ENCODE results near the gene ANGPTL4. TPM values are rescaled to one million over a fixed set of nuclear protein-coding genes. Genes with fewer than 3 reads are reported as not detected.
"Not testable (repeated sequence)": the region's sequence is repeated elsewhere in the genome, so short reads cannot be mapped to it uniquely, and the experiment has no call there.

The ANGPTL4 gene
- total RNA-seq, 3 donors from 2014 or later = 90.9 to 186 (median 118) TPM

DNA sequence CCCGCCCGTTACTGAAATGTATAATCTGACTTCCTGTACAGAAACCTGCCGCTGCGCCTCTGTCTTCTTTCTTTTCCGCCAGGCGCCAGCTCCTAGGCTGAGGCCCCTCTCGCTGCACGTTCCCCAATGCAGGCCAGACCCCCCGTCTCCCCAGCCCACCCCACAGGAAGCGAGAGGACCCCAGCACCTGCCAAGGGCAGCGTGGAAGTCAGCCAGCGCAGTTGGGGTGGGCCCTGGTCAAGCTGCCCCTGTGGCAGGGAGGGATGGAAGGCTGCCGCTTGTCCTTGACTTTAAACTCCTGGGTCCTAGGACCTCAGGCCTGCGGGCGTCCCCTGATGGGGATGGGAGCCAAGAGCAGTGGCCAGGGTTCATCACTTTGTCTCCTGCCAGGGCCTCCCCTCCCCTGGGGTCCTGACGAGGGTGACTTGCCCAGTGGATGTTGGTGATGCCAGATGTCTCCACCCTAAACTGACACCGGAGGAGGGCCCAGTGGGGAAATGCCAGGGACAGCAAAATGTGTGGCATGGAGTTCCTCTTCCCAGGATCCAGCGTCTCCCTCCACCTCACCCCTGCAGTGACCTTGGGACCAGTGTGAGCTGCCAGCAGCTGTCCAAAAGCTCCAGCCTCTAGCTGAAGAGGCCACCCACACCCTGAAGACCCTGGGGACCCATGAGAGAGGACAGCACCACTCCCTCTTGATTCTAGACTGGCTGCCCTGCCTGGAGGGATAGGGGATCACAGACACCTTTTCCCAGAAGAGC lies 40.6 kb downstream of the ANGPTL4 start:
- H3K4me1 ChIP-seq = no peaks in the 10 kb centered on the region
- intact Hi-C loops (cut with DNase I; ENCODE audit: low total_unique reads) = no loop called here
- H3K27ac ChIP-seq = peak overlapping the region in 1 of 2 donors; percentile 48
- TF ChIP-seq POLR2AphosphoS5 (IDR thresholded peaks at IDR 0.05) (no peak), POLR2A (IDR thresholded peaks at IDR 0.05) (no peak)
- no peaks in the 10 kb centered on the region for H3K27me3 ChIP-seq
- DNase-seq (ENCODE audit: low spot score in 2 of 2) = no peak
- H3K36me3 ChIP-seq = no peaks in the 10 kb centered on the region
- no peaks in the 10 kb centered on the region for H3K9me3 ChIP-seq
- no peak overlapping the region for H3K4me3 ChIP-seq

DNA sequence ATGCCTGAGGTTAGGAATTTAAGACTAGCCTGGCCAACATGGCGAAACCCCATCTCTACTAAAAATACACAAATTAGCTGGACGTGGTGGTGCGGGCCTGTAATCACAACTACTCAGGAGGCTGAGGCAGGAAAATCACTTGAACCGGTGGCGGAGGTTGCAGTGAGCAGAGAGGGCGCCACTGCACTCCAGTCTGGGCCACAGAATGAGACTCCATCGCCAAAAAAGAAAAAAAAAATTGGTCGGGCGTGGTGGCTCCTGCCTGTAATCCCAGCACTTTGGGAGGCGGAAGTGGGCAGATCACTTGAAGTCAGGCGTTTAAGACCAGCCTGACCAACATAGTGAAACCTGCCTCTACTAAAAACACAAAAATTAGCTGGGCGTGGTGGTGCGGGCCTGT lies 46.8 kb downstream of the ANGPTL4 start:
- H3K4me3 ChIP-seq; H3K36me3 ChIP-seq; H3K27ac ChIP-seq; DNase-seq (ENCODE audit: low spot score in 2 of 2); H3K27me3 ChIP-seq; H3K9me3 ChIP-seq; H3K4me1 ChIP-seq; intact Hi-C loops (cut with DNase I; ENCODE audit: low total_unique reads): not testable (repeated sequence)

DNA sequence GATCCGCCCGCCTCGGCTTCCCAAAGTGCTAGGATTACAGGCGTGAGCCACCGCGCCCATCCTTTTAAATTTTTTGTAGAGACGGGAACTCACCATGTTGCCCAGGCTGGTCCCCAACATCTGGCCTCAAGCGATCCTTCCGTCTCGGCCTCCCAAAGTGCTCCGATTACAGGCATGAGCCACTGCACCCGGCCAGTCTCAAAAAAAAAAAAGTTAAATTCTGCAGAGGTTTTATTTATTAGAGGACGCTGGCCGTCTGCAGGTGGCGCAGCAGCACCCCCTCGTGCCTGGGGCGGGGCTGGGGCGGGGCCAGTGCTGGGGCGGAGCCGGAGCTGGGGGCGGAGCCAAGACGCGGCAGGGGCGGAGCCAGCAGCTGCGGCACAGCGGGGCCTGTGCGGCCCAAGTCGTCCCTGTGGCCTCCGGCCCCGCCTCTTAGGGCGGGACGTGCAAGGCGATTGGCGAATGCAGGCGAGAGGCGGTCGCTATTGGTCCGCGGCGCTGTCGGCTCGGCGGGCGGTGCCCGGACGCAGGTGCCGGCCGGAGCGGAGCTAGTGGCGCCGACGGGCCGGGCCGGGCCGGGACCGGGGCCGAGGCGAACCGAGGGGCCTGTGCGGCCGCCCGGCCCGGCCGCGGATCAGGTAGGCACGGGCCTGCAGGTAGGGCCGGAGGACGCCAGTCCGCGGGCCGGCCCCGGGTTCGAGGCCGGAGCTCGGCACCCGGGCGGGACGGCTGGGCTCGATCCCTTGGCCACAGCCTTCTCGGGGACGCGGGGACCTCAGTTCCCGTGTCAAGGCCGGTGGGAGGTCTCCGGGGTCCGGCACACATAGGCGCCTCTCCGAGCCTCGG lies 49.1 kb downstream of the ANGPTL4 start, which contains the start of gene MARCHF2:
Gene MARCHF2 (plus strand): TSS at position 523 of the 846 bp plus-strand sequence. CDS start 8,536 bp downstream, outside the sequence.
- peak; percentile 95 to 97 for DNase-seq (ENCODE audit: low spot score in 2 of 2)
- H3K4me1 ChIP-seq = no peaks in the 10 kb centered on the region
- H3K9me3 ChIP-seq = no peaks in the 10 kb centered on the region
- no peaks in the 10 kb centered on the region for H3K27me3 ChIP-seq
- H3K4me3 ChIP-seq = peak within 1 kb of the TSS; percentile 79 to 88 (median 85)
- peak within 1 kb of the TSS; percentile 49 to 68 for H3K27ac ChIP-seq
- H3K36me3 ChIP-seq = no peaks in the 10 kb centered on the region
- intact Hi-C loops (cut with DNase I; ENCODE audit: low total_unique reads) = no loop called here
- TF ChIP-seq, protein P1, sequence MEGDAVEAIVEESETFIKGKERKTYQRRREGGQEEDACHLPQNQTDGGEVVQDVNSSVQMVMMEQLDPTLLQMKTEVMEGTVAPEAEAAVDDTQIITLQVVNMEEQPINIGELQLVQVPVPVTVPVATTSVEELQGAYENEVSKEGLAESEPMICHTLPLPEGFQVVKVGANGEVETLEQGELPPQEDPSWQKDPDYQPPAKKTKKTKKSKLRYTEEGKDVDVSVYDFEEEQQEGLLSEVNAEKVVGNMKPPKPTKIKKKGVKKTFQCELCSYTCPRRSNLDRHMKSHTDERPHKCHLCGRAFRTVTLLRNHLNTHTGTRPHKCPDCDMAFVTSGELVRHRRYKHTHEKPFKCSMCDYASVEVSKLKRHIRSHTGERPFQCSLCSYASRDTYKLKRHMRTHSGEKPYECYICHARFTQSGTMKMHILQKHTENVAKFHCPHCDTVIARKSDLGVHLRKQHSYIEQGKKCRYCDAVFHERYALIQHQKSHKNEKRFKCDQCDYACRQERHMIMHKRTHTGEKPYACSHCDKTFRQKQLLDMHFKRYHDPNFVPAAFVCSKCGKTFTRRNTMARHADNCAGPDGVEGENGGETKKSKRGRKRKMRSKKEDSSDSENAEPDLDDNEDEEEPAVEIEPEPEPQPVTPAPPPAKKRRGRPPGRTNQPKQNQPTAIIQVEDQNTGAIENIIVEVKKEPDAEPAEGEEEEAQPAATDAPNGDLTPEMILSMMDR (IDR thresholded peaks at IDR 0.05) = peak; percentile 24 to 40 (median 37)
- no peak for TF ChIP-seq POLR2A (IDR thresholded peaks at IDR 0.05)
- no peak for TF ChIP-seq POLR2AphosphoS5 (IDR thresholded peaks at IDR 0.05)

DNA sequence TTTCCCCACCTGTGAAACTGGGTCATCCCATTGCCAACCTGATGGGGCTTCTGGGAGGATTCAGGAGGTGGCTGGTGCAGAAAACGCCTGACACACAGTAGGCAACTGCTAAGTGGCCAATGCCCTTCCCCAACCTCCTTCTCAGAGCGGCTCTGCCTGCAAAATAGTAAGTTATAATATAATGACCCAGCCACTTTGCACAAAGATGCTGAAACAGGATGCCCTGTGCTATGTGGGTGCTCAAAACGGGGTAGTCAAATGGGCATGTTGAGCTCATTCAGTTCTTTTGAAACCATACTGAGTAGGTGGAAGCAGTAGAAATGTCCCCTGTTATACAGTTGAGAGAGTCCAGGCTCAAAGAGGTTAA lies 49.7 kb downstream of the ANGPTL4 start:
- no peak for DNase-seq (ENCODE audit: low spot score in 2 of 2)
- no peaks in the 10 kb centered on the region for H3K9me3 ChIP-seq
- H3K27ac ChIP-seq = peak overlapping the region; percentile 49 to 68
- intact Hi-C loops (cut with DNase I; ENCODE audit: low total_unique reads) = no loop called here
- no peaks in the 10 kb centered on the region for H3K36me3 ChIP-seq
- peak overlapping the region; percentile 79 to 88 (median 85) for H3K4me3 ChIP-seq
- no peak for TF ChIP-seq POLR2A (IDR thresholded peaks at IDR 0.05)
- H3K4me1 ChIP-seq = no peaks in the 10 kb centered on the region
- H3K27me3 ChIP-seq = no peaks in the 10 kb centered on the region

DNA sequence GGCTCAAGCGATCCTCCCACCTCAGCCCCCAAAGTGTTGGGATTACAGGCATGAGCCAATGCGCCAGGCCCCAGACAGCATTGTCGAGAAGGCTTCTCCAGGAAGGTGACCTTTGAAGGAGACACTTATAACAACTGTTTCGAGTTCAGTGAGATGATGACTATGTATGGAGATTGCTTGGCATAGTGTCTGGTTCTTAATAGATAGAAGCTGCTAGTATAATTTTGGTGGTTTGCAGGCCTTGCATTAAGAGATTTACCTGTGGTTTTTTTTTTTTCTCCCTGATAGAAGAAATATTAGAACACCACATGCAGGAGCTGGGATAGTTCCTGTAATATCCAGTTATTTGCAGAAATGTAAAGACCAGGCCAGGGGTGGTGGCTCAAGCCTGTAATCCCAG lies 52.8 kb downstream of the ANGPTL4 start:
- Histone ChIP-seq H3K4me3 (no peak overlapping the region), H3K9me3 (no peaks in the 10 kb centered on the region), H3K36me3 (no peaks in the 10 kb centered on the region), H3K27me3 (no peaks in the 10 kb centered on the region), H3K4me1 (no peaks in the 10 kb centered on the region), H3K27ac (no peak overlapping the region)
- intact Hi-C loops (cut with DNase I; ENCODE audit: low total_unique reads) = loop anchor here (1.0 kb wide), 1 partner anchor 48 kb away; no protein-coding TSS in a partner anchor
- DNase-seq (ENCODE audit: low spot score in 2 of 2) = no peak
- TF ChIP-seq, protein P1 (IDR thresholded peaks at IDR 0.05) = no peak
- no peak for TF ChIP-seq POLR2AphosphoS5 (IDR thresholded peaks at IDR 0.05)
- TF ChIP-seq POLR2A (IDR thresholded peaks at IDR 0.05) = no peak

DNA sequence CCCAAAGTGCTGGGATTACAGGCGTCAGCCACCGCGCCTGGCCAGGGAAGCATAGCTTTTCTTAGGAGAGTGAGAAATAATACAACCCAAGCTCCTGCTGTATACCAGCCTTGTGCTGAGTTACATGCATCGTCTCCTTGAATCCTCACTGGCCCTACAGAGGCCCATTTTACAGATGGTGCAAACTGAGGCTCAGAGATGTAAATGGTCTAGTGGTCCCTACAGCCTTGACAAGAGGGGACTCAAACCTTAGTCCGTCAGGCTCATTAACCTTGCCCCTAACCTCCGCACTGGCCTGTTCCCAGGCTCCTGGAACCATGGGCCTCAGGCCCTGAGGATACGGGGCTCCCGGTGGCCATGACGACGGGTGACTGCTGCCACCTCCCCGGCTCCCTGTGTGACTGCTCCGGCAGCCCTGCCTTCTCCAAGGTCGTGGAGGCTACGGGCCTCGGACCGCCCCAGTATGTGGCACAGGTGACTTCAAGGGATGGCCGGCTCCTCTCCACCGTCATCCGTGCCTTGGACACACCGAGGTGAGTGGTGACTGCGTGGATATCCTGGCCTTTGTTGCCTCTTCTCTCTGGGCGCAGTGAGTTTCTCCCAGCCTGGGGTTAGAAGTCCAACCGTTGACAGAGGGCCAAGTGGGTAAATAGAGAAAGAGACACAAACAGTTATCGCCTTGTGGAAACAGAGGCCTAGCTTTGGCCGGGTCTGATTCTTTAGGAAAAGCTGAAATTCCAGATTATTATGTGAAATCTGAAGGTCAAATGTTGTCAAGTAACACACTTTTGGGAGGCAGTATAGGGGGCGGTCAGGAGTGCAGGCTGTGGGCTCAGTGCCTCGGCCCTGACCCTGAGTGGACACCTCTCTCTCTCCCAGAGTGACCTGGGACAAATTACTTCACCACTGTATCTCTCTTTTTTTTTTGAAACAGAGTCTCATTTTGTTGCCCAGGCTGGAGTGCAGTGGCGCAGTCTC lies 57.8 kb downstream of the ANGPTL4 start:
- no peaks in the 10 kb centered on the region for H3K36me3 ChIP-seq
- TF ChIP-seq POLR2AphosphoS5 (IDR thresholded peaks at IDR 0.05) (no peak), POLR2A (IDR thresholded peaks at IDR 0.05) (no peak)
- TF ChIP-seq, protein P1 (IDR thresholded peaks at IDR 0.05) = no peak
- peak in 1 of 2 donors; percentile 67 for DNase-seq (ENCODE audit: low spot score in 2 of 2)
- peak overlapping the region; percentile 64 to 70 for H3K27ac ChIP-seq
- no peaks in the 10 kb centered on the region for H3K9me3 ChIP-seq
- H3K27me3 ChIP-seq = no peaks in the 10 kb centered on the region
- no peak overlapping the region for H3K4me3 ChIP-seq
- intact Hi-C loops (cut with DNase I; ENCODE audit: low total_unique reads) = no loop called here
- H3K4me1 ChIP-seq = peaks cover 5 to 7% of the 10 kb centered on the region in 2 donors

Data from breast epithelium (tissue), 4 donors.